Measurements from ENCODE around the gene CAPN7.

CAPN7 gene

DNA sequence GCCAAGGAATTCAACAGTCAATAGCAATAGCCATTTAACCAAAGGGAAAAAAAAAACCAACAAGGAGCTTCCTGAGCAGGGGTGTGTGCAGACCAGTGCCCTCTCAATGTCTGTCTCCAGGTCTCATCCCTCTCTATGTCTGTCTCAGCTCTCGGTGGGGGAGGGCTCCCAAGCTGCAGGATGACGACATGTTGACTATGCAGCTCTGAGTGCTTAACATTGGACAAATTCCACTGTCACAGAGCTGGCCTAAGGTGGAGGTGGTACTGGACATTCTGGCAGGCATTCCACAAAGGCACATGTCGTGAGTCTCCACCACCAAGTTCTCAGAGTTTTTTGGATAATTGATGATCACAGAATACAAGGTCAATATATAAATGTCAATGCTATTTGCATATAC lies 2.0 kb upstream of the CAPN7 start:
- DNase-seq: no peak

- no peak for DNase-seq
Observed at GRCh38 chr3:15205482-15205933, 538 bp upstream of the CAPN7 start.

DNA sequence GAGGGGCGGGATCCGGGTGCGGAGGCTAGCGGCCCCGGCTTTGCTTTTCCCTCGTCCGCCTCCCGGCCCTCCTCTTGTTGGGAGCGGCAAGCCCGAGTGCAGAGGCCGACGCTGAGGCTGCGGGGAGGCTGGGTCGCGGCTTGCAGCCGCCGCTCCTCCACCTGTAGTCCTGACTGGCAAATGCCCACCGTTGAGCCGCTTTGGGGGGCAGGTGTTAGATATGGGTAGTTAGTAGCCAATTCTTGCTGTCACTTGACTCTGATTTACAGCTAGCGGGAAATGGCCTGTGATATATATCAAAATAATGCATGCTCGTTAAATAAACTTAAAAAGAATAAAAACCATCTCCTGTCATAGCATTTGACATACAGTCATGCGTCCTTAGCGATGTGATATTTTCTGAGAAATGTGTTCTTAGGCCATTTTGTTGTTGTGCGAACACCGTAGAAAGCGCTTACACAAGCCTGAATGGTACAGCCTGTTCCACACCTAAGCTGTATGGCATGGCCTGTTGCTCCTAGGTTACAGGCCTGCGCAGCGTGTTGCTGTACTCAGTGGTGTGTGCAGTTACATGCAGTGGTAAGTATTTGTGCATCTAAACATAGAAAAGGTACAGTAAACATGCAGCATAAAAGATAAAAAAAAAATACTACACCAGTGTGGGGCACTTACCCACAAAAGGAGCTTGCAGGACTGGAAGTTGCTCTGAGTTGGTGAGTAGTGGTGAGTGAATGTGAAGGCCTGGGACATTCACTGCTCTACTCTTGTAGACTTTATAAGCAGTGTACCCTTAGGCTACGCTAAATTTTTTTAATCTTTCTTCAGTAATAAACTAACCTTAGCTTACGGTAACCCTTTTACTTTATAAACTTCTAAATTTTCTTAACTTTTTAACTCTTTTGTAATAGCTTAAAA lies 873 bp downstream of the CAPN7 start:
- no peak for DNase-seq

DNA sequence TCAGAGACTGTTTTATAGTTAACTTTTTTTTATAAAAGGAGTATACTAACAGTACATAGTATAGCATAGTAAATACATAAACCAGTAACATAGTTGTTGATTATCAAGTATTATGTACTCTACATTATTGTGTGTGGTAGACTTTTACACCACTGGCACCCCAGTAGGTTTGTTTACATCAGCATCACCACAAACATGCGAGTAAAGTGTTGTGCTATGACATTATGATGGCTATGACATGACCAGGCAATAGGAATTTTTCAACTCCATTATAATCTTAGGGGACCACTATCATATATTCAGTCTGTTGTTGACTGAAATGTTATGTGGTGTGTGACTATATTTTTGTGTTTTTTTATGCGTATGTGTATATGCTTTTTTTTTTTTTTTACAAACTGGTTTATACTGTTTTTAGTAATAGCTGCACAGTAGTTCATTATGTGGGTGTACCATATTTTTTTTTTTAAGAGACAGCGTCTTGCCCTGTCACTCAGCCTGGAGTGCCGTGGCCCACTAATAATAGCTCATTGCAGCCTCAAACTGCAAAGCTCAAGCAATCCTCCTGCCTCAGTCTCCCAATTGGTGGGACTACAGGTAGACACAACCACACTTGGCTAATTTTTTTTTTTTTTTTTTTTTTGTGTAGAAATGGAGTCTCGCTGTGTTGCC lies 1.9 kb downstream of the CAPN7 start:
- DNase-seq: no peak

- DNase-seq: no peak
Observed at GRCh38 chr3:15211937-15212336, 5.9 kb downstream of the CAPN7 start.

DNA sequence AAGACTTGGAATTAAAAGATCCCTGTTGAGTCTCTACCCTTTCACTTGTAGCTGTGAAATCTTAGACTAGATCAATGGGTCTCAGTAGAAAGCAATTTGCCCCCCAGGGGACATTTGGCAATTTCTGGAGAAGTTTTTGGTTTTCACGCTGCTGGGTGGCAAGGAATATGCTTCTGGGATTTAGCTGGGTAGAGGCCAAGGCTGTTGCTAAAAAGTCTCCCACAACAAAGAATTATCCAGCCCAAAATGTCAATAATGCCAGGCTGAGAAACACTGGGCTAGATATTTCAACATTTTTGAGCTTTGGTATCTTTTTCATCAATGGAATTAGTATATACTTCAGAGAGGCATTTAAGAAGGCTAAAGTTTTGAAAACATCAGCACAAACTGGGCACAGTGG lies 8.7 kb downstream of the CAPN7 start:
- no peak for DNase-seq

DNA sequence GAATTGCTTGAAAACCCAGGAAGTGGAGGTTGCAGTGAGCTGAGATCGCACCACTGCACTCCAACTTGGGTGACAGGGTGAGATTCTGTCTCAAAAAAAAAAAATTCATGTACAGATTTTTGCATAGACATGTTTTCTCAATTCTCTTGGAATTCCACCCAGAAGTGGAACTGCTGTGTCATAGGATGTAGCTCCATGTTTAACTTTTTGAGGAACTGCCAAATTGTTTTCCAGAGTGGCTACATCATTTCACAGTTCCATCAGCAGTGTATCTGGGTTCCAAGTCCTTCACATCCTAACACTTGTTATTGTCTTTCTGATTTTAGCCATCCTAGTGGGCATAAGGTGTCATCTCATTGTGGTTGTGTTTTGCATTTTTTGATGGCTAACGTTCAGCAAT lies 9.9 kb downstream of the CAPN7 start:
- no peak for DNase-seq

GRCh38 chr3:15216501-15216900 lies 10.5 kb downstream of the CAPN7 start:
- no peak for DNase-seq

- no peak for DNase-seq
Observed at GRCh38 chr3:15217011-15217671, 11.1 kb downstream of the CAPN7 start.

- DNase-seq: no peak
Observed at GRCh38 chr3:15217841-15218267, 11.8 kb downstream of the CAPN7 start.

- DNase-seq: no peak
Observed at GRCh38 chr3:15218689-15219088, 12.6 kb downstream of the CAPN7 start.

- DNase-seq: no peak
Observed at GRCh38 chr3:15220056-15220455, 14.0 kb downstream of the CAPN7 start.

DNA sequence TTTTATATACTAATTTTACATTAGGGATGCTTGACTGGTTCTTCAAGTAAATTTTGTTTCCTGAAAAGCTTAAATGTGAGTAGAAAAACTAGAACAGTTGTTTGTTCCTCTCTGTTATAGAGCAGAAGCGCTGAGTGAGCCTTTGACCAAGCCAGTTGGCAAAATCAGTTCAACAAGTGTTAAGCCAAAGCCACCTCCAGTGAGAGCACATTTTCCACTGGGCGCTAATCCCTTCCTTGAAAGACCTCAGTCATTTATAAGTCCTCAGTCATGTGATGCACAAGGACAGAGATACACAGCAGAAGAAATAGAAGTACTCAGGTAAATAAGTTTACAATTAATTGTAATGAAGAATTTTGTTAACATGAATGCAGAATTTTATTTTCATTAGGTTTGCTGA lies 14.6 kb downstream of the CAPN7 start:
- DNase-seq: no peak

- DNase-seq: no peak
Observed at GRCh38 chr3:15221574-15222217, 15.7 kb downstream of the CAPN7 start.

GRCh38 chr3:15223685-15224572 lies 17.9 kb downstream of the CAPN7 start:
- peak in 1 of 2 experiments; percentile 13 for DNase-seq

DNA sequence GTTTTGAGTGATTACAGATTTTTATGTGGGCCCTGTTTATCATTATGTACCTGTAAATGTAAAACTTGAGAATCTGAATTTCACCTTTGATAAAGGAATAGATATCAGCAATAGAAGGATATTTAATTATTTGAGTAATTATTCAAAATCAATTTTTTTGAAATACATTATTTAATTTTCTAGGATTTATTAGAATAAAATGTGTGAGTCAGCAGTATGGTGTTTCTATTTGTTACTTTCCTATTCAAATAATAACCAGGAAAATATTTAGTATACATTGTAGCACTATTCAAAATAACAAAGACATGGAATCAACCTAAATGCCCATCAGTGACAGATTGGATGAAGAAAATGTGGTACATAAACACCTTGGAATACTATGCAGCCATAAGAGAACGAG lies 22.1 kb downstream of the CAPN7 start:
- no peak for DNase-seq

GRCh38 chr3:15229262-15229661 lies 23.2 kb downstream of the CAPN7 start:
- no peak for DNase-seq

DNA sequence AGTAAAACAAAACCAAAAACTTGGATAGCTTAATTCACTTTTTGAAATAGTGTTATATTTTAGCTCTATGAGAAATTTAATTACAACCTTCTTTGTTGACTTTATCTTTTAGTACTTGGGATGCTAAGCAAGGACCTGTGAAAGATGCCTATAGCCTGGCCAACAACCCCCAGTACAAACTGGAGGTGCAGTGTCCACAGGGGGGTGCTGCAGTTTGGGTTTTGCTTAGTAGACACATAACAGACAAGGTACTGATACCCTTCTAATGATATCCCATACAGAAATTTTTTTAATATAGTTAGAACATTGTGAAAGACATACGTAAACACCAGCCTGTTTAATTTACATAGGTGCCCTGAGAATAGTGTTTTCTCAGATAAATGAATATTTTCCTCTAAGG lies 35.3 kb downstream of the CAPN7 start:
- DNase-seq: no peak

- DNase-seq: no peak
Observed at GRCh38 chr3:15243822-15244482, 37.9 kb downstream of the CAPN7 start.

DNA sequence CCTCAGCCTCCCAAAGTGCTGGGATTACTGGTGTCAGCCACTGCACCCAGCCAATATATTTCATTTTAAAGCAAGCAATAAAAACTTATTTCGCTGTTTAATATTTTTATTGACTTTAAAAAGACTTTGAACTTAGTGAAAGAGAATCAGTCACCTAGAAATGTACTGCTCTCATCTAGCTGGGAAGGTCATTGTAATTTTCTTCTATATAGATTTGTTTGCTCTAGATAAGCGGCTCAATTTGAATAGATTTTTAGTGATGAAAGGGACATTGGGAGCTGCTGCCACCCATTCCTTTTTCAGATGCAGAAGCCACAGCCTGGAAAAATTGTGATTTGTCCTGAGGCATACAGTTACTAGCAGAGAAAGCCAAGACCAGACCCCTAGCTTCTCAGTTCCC lies 40.1 kb downstream of the CAPN7 start:
- DNase-seq: no peak

GRCh38 chr3:15253023-15253697 lies 47.1 kb downstream of the CAPN7 start:
- no peak for DNase-seq
